NCI-H1930 (cell line): ENCODE data around the gene DMD.

Experiments used
- DNase-seq, 2 experiments: peaks; one replicate each; lab custom pipeline; 2025; lab: John Stamatoyannopoulos, UW

The DMD gene

DNA sequence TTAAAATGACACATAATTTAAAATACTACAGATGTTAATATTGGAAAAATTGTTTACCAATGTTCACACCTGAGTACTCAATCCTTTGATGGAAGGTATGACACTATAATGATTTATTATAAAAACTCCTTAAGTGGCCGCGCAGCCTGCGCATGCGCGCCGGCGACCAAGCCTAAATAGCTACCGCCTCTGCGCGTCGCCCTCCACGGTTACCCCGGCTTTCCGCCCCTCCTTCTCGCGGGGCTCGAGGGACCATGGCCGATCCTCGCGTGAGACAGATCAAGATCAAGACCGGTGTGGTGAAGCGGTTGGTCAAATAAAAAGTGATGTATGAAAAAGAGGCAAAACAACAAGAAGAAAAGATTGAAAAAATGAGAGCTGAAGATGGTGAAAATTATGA, 170.2 kb downstream of the DMD start:
- DNase-seq, result no peak

DNA sequence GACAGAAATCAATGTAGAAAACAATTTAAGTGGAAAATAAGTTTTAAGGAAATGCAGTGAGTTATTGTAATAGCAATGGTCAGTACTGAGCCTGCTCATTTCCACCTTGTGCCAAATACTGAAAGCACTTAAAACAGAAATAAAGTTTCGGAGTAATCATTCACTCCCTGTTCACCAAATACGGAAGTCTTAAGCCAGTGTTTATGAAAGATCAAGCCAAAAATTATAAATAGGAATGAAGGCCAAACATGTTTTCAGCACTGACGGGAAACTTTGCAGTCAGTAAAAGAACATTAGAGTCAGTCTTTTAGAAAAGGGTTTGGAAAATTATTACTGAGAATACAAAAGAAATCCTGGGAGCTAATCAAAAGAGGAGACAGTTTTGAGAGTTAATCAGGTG, 178.6 kb downstream of the DMD start:
- no peak for DNase-seq

DNA sequence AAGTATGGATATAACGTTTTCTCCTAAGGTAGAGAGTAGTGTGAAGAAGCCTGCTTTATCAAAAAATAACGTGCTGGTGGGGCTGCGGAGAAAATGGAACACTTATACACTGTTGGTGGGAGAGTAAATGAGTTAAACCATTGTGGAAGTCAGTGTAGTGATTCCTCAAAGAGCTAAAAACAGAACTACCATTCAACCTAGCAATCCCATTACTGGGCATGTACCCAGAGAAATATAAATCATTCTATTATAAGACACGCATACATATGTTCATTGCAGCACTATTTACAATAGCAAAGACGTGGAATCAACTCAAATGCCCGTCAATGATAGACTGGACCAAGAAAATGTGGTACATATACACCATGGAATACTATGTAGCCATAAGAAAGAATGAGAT, 196.4 kb downstream of the DMD start:
- no peak for DNase-seq

DNA sequence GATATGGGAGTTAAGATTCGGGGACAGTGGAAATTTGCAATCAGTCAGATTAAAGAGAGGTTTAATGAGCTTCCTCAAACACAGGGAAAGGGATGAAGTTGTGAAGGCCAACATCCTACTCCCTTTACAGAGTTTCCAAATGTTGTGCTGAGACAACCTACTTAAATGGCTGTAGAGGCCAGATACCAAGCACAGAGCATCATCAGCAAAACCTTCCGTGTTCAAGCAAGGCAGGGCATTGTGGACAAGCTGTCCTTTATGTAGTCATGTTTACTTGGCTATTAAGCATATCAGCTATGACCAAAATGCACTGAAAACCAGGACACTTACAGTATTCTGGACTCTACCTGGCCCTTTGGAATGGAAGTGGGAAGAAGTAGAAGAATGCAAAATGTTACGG, 197.3 kb downstream of the DMD start:
- no peak for DNase-seq

DNA sequence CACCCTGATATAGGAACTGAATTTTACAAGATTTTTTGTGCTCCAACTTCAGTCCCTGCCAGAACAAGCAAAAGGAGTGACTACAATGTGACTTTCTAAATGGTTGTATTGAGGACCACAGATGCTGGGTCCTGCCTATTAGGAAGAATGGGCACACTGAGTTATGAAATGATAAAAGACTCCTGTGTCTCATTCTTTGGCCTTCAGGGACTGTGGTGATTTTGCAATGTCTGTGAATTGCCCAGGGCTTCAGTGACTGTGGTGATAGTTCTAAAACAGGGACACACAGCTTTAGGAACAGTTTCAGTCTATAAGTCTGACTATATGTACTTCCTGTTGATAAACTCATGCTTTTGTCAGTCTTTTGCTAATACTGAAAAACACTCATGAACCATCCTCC, 210.2 kb downstream of the DMD start:
- DNase-seq, result no peak

DNA sequence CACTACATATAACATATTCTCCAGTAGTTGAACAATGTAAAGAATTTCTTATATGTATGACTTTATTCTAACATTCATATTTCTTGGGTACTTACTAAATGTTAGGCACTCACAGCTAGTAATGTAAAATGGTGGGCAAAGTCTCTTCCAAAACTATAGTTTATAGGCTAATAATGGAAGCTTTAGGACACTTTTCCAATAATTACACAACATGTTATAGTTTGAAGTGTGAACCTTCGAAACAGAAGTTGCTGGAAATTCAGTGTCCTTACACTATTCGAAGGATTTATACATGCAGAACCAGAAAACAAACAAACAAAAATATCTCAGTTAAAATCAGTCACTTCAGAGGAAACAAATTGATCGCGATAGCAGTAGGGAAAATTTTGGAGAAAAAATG, 212.6 kb downstream of the DMD start:
- no peak for DNase-seq

DNA sequence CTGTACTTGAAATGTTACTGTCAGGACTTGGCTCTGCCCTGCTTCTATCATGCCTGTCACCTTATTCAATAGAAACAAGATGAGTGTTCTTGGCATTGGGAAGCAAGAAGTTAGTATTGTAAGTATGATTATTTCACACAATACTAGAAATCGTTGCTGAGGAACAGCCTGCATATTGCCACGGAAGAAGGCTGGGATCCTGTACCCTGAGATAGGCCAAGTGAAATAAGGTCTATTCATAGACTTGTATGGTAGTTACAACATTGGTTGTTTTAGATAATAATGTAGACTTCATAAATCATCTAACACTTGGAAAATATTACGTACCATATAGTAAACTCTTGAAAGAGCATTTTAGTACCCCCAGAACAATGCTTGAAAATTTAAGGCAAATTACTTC, 215.9 kb downstream of the DMD start:
- DNase-seq, result no peak

DNA sequence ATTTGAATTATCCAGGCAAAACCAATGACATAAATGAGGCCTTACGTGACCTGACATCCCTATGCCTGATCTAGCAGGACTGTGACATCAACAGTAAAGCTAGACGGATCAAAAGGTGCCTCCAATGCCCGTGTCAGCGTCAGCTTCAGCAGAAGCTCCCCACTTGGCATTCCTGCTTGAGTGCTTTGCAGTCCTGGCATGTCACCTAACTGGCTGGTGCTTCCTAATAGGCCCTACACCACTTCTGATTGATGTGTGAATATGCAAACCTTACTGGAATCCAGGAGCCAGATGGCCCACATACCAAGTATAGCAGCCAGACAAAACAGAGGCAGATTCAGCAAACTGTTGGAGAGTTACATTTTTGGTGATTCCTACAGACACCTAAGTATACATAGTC, 224.2 kb downstream of the DMD start:
- no peak for DNase-seq

DNA sequence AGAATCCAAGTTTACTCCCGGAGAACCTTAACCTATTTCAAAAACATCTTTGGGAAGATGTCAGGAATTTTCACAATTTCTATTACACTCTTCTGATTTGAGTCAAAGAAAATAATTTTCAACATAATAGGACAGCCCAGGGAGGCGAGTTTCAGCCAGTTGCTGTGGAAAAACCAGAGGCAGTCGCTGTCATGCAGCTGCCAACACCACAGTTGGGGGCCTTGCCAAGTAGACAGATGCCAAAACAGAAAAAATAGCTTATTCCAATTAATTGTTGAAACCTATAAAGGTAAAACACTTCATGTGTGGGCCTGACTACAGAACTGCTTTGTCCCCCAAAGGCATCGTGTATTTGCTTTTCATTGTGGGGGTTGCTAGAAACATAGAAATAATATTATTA, 225.8 kb downstream of the DMD start:
- no peak for DNase-seq

DNA sequence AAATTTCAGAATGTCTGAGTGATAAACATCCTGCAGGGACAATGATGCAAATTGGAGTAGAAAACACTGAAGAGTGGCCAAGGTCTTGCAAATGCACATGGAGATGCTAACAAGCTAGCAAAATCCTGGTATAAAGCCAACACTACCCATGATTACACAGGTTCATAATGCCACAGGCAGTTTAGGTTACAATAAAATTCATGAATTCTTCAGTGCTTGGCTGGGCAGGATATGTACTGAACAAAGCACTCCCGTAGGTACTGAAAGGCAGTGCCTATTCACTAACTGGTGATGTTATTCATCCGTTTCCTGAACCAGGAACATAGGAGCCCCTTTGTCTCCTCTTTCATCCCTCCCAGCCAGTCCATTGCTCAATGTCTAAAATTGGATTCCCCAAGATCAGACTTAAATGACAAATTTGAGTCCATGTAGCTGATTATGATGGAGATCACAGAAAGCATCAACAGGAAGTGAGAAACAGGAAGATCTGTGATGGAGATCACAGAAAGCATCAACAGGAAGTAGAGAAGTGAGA, 244.5 kb downstream of the DMD start:
- no peak for DNase-seq

DNA sequence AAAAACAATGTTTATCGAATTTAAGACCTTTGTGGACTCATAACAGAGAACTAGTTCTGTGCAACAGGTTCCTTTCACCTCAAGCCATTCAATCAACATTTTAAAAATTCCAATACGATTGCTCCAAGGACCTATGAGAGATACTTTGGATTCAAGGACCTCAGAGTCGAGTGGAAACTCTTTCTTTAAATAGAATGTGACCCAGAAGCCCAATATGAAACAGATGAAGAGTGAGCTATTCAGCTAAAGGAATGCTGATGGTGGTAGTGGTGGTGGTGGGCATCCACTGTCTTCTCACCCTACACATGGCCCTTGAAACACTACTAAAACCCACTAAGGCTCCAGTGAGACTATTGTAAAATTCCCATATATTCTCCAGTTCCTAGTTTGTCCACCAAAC, 257.2 kb downstream of the DMD start:
- DNase-seq, result no peak

DNA sequence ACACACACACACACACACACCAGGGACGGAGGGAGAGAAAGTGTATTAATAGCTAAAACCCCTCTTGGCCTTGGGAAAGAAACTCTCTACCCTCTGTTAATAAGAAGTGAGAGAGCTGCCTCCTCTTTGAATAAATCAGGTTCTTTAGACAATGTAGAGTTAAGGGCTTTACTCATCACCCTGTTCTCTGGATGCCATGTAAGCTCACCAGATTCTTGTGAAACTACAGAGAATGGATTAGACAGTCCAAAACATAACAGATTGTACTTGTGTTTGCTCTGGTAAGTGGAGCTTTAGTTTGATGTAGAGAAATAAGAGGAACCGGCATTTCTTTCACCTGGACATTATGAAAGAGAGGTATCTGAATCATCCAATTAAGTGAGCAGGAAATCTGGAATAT, 263.2 kb downstream of the DMD start:
- no peak for DNase-seq

DNA sequence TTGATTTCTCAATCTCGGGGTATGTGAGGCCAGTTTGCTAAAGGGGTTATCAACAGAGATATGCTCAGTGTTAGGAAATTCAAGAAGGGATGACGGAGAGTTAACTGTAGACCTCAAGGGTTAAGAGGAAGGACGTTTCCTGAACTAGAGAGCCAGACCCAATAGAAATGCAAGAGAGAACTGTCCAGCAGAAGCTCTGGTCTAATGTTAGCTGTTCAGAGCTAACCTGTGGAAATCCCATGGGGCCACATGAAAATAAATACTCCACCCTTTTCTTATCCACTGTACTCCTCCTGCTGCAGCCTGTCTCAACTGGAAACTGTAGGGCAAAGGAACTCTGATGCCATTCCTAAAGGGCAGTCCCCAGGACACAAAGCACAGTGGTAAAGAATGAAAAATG, 274.3 kb downstream of the DMD start:
- no peak for DNase-seq

DNA sequence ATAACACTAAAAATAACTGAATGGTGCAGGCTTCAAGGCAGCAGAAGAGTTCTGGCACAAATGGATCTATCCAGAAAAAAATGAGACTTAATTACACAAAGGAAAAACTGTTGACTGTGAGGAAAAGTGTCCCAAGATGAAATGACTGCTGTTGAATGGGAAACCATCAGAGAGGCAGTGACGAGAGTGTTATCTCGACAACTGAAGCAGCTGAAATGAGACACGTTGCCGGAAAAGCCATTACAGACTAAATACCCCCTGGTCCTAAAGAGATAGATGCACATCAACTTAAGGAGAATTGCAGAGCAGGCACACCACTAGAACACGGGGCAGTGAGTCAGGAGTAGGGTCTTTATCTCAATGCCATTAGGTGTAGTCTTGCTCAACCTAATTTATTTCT, 277.8 kb downstream of the DMD start:
- DNase-seq, result no peak

DNA sequence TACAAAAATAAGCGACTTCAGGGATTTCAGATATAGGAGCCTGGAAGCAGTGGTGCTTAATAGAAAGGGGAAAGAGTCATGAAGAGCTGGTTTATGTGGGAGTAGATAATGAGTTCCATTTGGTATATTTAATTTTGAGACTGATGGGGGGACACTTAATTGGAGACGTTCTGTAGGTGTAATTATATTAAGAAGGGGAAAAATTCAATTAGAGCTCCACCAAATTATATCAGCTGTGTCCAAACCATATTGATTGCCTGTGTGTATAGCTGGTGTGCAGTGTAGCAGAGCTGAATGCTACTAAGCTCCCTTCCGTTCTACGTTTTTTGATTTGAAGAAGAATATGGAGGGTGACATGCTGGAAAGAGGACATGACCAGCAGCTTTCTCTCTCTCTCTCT, 282.3 kb downstream of the DMD start:
- DNase-seq, result no peak

DNA sequence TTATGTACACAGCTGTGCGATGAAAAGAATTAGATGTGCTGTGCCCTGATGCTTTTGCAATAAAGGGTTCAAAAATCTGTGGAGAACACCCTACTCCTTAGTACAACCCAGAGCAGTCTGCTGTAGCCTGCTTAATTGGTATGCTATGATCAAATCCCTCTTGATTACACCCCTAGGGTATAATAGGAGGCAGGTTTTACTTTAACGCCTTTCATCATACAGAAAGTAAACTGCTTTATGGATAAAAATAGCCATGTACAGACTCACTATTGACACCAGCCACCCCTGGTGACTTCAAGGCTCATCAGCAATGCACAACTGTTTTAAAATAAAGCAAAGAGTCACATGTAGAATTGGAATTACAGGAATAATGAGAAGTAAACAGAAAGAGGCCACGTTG, 315.3 kb downstream of the DMD start:
- DNase-seq, result peak in 1 of 2 experiments; percentile 2

DNA sequence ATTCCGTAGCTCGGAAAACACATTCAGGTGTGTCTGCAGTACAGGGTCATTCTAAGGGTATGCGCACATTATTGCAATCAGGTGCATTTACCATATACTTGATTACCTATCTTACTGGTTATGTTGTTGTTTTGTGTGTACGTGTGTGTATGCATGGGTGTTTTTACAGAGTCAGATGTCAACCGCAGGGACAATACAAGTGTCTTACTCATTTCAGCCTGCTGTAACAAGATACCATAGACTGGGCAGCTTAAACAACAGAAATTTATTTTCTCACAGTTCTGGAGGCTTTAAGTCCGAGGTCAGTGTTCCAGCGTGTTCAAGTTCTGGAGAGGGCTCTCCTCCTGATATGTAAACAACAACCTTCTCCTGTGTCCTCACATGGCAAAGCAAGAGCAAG, 316.7 kb downstream of the DMD start:
- no peak for DNase-seq

DNA sequence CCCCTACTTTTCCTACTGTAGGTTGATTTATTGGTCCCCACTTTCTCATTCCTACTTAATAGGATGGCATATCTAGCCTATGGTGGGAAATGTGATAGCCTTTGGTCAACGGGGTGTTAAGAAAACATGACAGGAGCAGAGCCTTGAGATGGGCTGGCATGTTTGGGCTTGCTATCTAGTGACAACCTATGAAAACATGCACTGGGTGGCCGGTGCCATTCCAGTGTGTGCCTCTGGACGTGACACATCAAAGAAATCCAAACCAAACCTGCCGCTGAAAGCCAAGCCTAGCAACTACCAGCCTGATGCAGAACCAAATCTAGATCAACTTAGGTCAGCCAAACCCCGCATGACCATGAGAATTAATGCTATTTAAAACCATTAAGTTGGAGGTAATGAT, 317.6 kb downstream of the DMD start:
- DNase-seq, result no peak

DNA sequence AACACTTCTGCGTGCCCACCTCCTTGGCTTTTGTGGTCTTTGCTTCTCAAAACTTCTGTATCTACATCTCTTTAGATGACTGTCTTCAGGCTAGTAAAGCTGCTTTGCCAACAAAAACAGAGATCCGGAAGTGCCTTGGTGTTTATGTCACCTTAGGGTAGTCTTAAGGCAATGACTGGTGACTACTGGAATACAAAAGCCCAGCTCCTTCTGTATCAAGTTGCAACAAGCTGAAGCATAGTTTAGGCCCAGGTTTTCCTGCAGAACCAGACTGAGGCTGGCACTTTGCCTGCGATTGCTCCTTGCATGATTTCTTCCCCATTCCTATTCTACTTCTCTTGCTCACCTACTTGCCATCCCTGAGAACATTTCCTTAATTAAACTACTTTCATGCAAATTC, 333.8 kb downstream of the DMD start:
- no peak for DNase-seq

DNA sequence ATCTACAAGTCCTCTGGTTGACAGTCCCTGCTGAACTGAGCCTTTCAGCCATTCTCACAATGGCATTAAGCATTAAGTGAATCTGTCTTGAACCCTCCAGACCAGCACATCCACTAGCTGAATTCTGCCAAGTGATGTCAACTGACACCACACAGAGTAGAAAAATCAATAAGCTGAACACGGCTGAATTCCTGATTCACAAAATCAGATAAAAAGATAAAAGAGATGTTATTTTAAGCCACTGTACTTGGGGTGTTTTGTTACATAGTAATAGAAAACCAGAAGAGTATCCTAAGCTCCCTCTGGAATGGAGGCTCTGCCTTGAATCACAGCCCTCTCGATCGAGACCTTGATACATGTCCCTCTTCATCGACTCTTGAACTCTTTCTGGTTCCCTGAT, 336.5 kb downstream of the DMD start:
- no peak for DNase-seq

DNA sequence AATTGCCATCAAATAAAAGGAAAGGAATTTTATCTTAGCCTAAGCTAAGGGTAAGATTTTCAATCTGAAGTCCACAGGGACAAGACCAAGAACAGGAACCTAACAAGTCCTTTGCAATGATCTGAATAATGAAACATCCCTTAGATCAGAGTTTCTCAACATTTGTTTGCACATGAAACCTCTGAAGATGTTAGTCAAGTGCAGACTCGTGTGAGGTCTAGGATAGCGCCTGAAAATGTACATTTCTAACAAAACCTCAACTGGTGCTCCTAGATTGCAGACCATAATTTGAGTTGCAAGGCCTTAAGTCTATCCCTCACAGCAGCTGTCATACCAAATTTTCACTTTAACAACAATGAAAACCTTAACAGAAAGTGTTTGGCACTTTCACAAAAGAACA, 337.6 kb downstream of the DMD start:
- DNase-seq, result no peak

DNA sequence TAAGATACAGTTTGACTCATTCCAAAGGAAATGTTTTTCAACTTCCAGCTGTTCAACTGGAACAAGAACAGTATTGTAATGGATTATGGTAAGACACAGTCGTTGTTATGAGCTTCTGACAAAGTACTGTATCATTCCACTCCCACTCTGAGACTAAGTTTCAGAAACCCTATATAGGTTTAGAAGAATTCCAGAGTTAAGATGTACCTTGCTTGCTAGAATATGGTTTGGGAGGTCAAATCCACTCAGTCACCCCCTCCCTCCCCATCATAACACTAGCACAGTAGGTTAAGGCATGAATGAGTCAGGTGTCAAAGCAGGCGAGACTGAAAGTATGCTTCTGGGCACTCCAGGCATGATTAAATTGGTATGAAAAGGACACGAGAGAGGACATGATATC, 339.7 kb downstream of the DMD start:
- no peak for DNase-seq

DNA sequence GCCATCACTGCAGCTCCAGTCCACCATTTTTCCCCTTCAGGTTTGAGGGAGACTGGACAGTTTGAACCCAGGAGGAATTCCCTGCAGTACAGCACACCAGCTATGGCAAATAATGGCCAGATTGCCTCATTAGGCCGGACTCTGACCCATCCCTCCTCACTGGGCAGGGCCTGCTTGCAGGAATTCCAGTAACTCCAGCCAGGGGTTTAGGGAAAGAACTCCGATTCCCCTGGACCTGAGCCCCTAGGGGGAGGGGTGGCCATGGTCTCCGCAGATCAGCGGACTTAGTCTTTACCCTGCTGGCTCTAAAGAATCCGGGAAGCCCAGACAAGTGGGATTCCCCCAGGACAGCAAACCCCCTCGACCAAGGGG, 342.8 kb downstream of the DMD start:
- DNase-seq, result no peak

DNA sequence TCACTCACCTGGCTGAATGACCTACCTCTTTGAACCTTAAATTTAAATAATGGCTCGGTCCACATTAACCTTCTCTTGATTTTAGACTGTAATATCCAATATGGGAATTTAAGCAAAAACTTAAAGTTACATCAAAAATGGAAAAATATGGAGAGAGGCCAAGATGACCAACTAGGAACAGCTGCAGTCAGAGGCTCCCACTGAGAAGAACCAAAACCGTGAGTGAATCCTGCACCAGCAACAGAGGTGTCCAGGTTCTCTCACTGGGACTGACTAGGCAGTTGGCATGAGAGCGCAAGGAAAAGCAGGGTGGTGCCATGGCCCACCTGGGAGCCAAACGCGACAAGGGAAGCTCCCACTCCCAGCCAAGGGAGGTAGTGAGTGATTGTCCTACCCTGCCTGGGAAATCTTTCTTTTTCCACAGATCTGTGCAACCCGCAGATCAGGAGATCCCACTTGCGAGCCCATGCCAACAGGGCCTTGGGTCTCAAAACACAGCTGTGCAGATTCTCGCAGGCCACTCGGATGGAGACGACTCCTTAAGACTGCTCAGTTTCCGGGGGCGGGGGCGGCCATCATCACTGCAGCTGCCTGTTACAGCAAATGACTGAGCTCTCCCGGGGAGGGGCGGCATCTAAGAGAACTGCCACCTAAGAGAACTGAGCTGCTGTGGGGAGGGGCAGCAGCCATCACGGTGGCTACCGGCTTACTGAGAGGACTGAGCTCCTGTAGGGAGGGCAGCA, 343.4 kb downstream of the DMD start:
- DNase-seq, result no peak

DNA sequence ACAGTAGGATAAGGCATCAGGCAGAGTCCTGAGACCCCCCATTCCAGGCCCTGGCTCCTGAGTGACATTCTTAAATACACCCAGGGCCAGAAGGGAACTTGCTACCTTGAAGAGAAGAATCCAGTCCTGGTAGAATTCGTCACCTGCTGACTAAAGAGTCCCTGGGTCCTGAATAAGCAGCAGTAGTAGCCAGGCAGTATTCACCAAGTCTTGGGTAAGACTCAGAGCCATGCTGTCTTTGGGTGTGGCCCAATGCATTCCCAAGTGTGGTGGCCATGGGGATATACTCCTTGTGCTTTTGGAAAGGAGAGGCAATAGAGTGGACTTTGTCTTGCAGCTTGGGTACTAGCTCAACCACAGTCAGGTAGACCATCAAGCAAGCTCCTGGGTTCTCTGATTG, 359.1 kb downstream of the DMD start:
- no peak for DNase-seq
